CD8-positive, alpha-beta memory T cell (primary cell): ENCODE results near the gene PRDM16. TPM values are rescaled to one million over a fixed set of nuclear protein-coding genes. Genes with fewer than 3 reads are reported as not detected.

Experiments used
- CTCF ChIA-PET: fragments of 350-600 bp; sonication (Branson Sonifier 250); formaldehyde crosslinking; loops from one replicate; lab custom pipeline; 2021; ENCODE audit warnings: antibody characterized with exemption; lab: Charles Lee
- POLR2A ChIA-PET: fragments of 350-600 bp; sonication (Branson Sonifier 250); formaldehyde crosslinking; loops from one replicate; lab custom pipeline; 2021; ENCODE audit warnings: antibody characterized with exemption; lab: Charles Lee
- DNase-seq, 5 donors: peaks; one replicate each; pipeline versions ENCODE4 v3.0.0 to v3.0.0-alpha.2; 2020 to 2022; ENCODE audit warnings: mixed read lengths in 1 of 5
- H3K27ac ChIP-seq: one replicate; pipeline ENCODE4 v1.7.0; 2013; ENCODE audit warnings: low read depth, mild to moderate bottlenecking, low read length, moderate library complexity
- H3K27me3 ChIP-seq: 2 replicates; pipeline ENCODE4 v1.7.0; 2013; ENCODE audit warnings: low read length, mild to moderate bottlenecking; ENCODE audit not compliant: insufficient read depth, poor library complexity, severe bottlenecking
- H3K36me3 ChIP-seq: 2 replicates; pipeline ENCODE4 v1.7.0; 2013; ENCODE audit warnings: mild to moderate bottlenecking, low read length, moderate library complexity; ENCODE audit not compliant: insufficient read depth
- H3K4me1 ChIP-seq: 2 replicates; pipeline ENCODE4 v1.7.0; 2013; ENCODE audit warnings: mild to moderate bottlenecking, low read length, moderate library complexity; ENCODE audit not compliant: insufficient read depth
- H3K4me3 ChIP-seq: 2 replicates; pipeline ENCODE4 v1.7.0; 2013; ENCODE audit warnings: mild to moderate bottlenecking, low read length
- H3K9me3 ChIP-seq: 2 replicates; pipeline ENCODE4 v1.7.0; 2013; ENCODE audit warnings: mild to moderate bottlenecking, low read length
- H3K27ac Mint-ChIP-seq, 8 donors: one replicate each; pipeline ENCODE4 v1.8.0; 2020 to 2021; ENCODE audit warnings: mixed read lengths in 8 of 8, mild to moderate bottlenecking in 6 of 8, inconsistent platforms in 3 of 8, moderate library complexity in 3 of 8
- H3K27me3 Mint-ChIP-seq, 2 donors: one replicate each; pipeline ENCODE4 v1.8.0; 2020 to 2021; ENCODE audit warnings: mixed read lengths in 2 of 2, mild to moderate bottlenecking in 1 of 2, moderate library complexity in 1 of 2
- H3K36me3 Mint-ChIP-seq, 3 donors: one replicate each; pipeline ENCODE4 v1.8.0; 2020 to 2021; ENCODE audit warnings: mixed read lengths in 3 of 3, inconsistent platforms in 1 of 3, mild to moderate bottlenecking in 1 of 3
- H3K4me1 Mint-ChIP-seq, 3 donors: one replicate each; pipeline ENCODE4 v1.8.0; 2020 to 2021; ENCODE audit warnings: mixed read lengths in 3 of 3, inconsistent platforms in 1 of 3, mild to moderate bottlenecking in 1 of 3
- H3K4me3 Mint-ChIP-seq, 7 donors: one replicate each; pipeline ENCODE4 v1.8.0; 2020 to 2021; ENCODE audit warnings: mixed read lengths in 7 of 7, mild to moderate bottlenecking in 6 of 7, moderate library complexity in 4 of 7, inconsistent platforms in 2 of 7
- H3K9me3 Mint-ChIP-seq, 5 donors: one replicate each; pipeline ENCODE4 v1.8.0; 2020 to 2022; ENCODE audit warnings: mixed read lengths in 5 of 5, mild to moderate bottlenecking in 3 of 5, moderate library complexity in 2 of 5, inconsistent platforms in 1 of 5
- polyA plus RNA-seq: library from polyadenylated mRNA; unstranded; fragments of 300-500 nt; fragmentation: Illumina TruSeq; gene quantifications from one replicate; pipeline ENCODE4 v1.2.3, GENCODE V29; 2021
- total RNA-seq, 2 experiments: library from RNA; stranded (reverse); gene quantifications; one replicate each; pipeline ENCODE4 v1.2.3, GENCODE V29; 2021

PRDM16 gene
- total and polyA plus RNA-seq, 3 experiments from 2014 or later: not detected

DNA sequence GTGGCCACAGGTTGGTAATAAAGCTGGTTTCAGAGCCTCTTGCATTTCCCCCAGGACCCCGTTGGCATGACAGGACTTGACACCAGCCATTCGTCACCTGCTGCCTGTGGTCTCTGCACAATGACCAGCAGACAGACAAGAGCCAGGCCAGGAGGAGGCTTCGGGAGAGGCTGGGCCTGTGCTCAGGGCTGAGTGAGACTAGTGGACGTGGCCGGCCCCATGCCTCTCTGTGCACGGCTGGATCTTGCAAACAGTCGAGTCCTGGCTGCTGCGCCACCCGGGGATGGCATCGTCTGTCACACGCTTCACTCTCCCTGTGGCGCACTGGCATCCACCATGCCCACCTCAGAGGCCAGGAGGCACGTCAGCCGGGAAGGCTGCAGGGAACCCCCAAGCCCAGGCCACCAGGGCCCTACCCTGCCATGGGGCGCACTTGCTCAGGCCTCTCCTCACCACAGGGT, 208.0 kb downstream of the PRDM16 start:
- Mint-ChIP-seq H3K27me3 (no peaks in the 10 kb centered on the region), H3K27ac (no peak overlapping the region), H3K4me3 (no peak overlapping the region), H3K9me3 (no peaks in the 10 kb centered on the region), H3K4me1 (no peaks in the 10 kb centered on the region), H3K36me3 (no peaks in the 10 kb centered on the region)
- no peaks in the 10 kb centered on the region for H3K4me1 ChIP-seq
- ChIA-PET POLR2A (no interaction called here), CTCF (no interaction called here)
- H3K36me3 ChIP-seq: no peaks in the 10 kb centered on the region
- DNase-seq: no peak
- H3K4me3 ChIP-seq: no peak overlapping the region
- no peaks in the 10 kb centered on the region for H3K9me3 ChIP-seq
- H3K27me3 ChIP-seq: no peaks in the 10 kb centered on the region
- H3K27ac ChIP-seq: no peak overlapping the region

DNA sequence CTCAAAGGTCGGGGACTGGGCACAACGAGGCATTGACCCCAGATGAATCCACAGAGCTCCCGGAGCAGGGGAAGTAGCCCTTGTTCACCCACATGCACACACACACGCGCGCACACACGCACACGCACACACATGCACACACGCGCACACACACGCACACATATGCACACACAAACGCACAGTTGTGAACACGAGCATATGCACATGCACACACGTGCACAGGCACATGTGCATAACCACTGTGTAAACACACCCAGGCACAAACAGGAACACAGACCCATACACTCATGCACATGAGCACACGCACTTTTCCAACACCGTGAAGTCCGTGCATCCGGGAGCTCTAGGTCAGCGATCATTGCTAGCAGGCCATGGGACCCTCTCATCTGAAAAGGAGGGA, 208.6 kb downstream of the PRDM16 start:
- ChIA-PET CTCF (no interaction called here), POLR2A (no interaction called here)
- Histone ChIP-seq H3K4me3 (no peak overlapping the region), H3K36me3 (no peaks in the 10 kb centered on the region), H3K27ac (no peak overlapping the region), H3K4me1 (no peaks in the 10 kb centered on the region), H3K27me3 (no peaks in the 10 kb centered on the region), H3K9me3 (no peaks in the 10 kb centered on the region)
- no peaks in the 10 kb centered on the region for H3K4me1 Mint-ChIP-seq
- H3K27ac Mint-ChIP-seq: no peak overlapping the region
- H3K4me3 Mint-ChIP-seq: no peak overlapping the region
- no peak for DNase-seq
- H3K27me3 Mint-ChIP-seq: no peaks in the 10 kb centered on the region
- H3K36me3 Mint-ChIP-seq: no peaks in the 10 kb centered on the region
- H3K9me3 Mint-ChIP-seq: no peaks in the 10 kb centered on the region

DNA sequence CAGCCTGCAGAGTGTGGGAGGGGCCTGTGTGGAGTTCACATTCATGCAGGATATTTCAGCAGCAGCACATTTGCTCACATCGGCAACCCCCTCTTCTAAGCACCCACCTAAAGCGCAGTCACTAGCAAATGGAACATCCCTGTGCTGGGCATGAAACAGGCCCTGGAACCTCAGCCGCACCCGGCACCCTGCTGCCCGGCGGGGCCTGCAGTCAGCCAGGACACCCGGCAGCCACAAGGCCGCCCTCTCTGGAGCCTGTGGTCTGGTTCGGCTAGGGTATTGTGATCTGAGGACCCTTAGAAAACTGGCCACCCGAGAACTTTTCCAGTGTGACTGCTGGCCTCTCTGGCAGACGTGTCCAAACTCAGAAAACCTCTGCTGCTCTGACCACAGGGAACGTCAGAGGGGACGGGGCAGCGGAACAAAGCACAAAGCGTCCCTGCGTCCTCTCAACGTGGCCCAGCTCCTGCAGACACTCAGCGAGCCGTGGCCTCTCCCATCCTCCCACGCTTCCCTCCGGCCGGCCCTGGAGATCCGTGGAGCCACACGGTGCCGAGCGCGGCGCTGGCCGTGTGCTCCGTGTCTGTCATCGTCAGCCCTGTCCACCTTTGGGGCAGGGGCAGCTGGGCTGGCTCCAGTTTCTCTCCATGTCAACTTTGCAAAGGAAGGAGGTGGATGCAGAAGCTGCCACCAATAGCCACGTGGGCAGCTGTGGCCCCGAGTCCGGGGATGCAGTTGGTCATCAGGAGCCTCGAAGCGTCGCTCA, 209.6 kb downstream of the PRDM16 start:
- POLR2A ChIA-PET: no interaction called here
- no peaks in the 10 kb centered on the region for H3K36me3 Mint-ChIP-seq
- CTCF ChIA-PET: no interaction called here
- H3K27ac ChIP-seq: no peak overlapping the region
- H3K4me3 ChIP-seq: no peak overlapping the region
- H3K27me3 ChIP-seq: no peaks in the 10 kb centered on the region
- no peaks in the 10 kb centered on the region for H3K4me1 Mint-ChIP-seq
- no peaks in the 10 kb centered on the region for H3K9me3 ChIP-seq
- no peaks in the 10 kb centered on the region for H3K4me1 ChIP-seq
- H3K27ac Mint-ChIP-seq: no peak overlapping the region
- DNase-seq: no peak
- no peaks in the 10 kb centered on the region for H3K9me3 Mint-ChIP-seq
- H3K27me3 Mint-ChIP-seq: peaks cover 0 to 3% of the 10 kb centered on the region in 2 donors
- no peaks in the 10 kb centered on the region for H3K36me3 ChIP-seq
- H3K4me3 Mint-ChIP-seq: no peak overlapping the region

GRCh38 chr1:3279182-3279470, 210.1 kb downstream of the PRDM16 start:
- Histone ChIP-seq H3K4me1 (no peaks in the 10 kb centered on the region), H3K4me3 (no peak overlapping the region), H3K36me3 (no peaks in the 10 kb centered on the region), H3K27me3 (no peaks in the 10 kb centered on the region), H3K27ac (no peak overlapping the region), H3K9me3 (no peaks in the 10 kb centered on the region)
- H3K4me1 Mint-ChIP-seq: no peaks in the 10 kb centered on the region
- H3K27me3 Mint-ChIP-seq: peaks cover 0 to 3% of the 10 kb centered on the region in 2 donors
- H3K36me3 Mint-ChIP-seq: no peaks in the 10 kb centered on the region
- H3K9me3 Mint-ChIP-seq: no peaks in the 10 kb centered on the region
- H3K4me3 Mint-ChIP-seq: no peak overlapping the region
- H3K27ac Mint-ChIP-seq: no peak overlapping the region
- no peak for DNase-seq
- ChIA-PET CTCF (no interaction called here), POLR2A (no interaction called here)

DNA sequence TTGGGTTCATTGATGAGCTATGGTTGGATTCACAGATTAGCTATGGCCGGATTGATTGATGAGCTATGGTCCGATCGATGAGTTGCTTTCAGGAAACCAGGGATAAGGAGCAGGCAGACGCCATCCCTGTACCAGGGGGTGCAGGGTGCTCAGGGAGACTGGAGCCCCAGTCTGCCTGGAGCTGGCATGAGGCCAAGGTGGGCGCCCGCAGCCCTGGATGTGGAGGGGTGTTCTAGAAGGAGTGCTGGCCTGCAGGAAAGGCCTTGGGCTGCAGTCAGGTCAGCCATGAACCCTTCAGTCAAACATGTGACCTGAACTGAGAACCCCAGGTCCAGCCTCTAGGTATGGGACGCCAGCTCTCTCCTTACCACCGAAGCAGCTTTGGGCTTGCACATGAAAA, 212.7 kb downstream of the PRDM16 start:
- H3K27me3 ChIP-seq: no peaks in the 10 kb centered on the region
- no peak for DNase-seq
- no peaks in the 10 kb centered on the region for H3K36me3 Mint-ChIP-seq
- H3K27ac Mint-ChIP-seq: no peak overlapping the region
- H3K27ac ChIP-seq: no peak overlapping the region
- no peak overlapping the region for H3K4me3 ChIP-seq
- no peaks in the 10 kb centered on the region for H3K9me3 Mint-ChIP-seq
- CTCF ChIA-PET: no interaction called here
- no peaks in the 10 kb centered on the region for H3K36me3 ChIP-seq
- no peaks in the 10 kb centered on the region for H3K4me1 Mint-ChIP-seq
- no peaks in the 10 kb centered on the region for H3K4me1 ChIP-seq
- no peaks in the 10 kb centered on the region for H3K9me3 ChIP-seq
- no peak overlapping the region for H3K4me3 Mint-ChIP-seq
- POLR2A ChIA-PET: no interaction called here
- peaks cover 0 to 3% of the 10 kb centered on the region in 2 donors for H3K27me3 Mint-ChIP-seq

- ChIA-PET POLR2A (no interaction called here), CTCF (no interaction called here)
- no peaks in the 10 kb centered on the region for H3K4me1 Mint-ChIP-seq
- no peak overlapping the region for H3K4me3 Mint-ChIP-seq
- Histone ChIP-seq H3K36me3 (no peaks in the 10 kb centered on the region), H3K27me3 (no peaks in the 10 kb centered on the region), H3K4me3 (no peak overlapping the region), H3K9me3 (no peaks in the 10 kb centered on the region), H3K27ac (no peak overlapping the region), H3K4me1 (no peaks in the 10 kb centered on the region)
- no peaks in the 10 kb centered on the region for H3K36me3 Mint-ChIP-seq
- H3K9me3 Mint-ChIP-seq: no peaks in the 10 kb centered on the region
- no peak overlapping the region for H3K27ac Mint-ChIP-seq
- no peak for DNase-seq
- H3K27me3 Mint-ChIP-seq: peaks cover 0 to 3% of the 10 kb centered on the region in 2 donors
Observed at GRCh38 chr1:3282186-3282585, 213.2 kb downstream of the PRDM16 start.

GRCh38 chr1:3282656-3283430, 213.8 kb downstream of the PRDM16 start:
- Mint-ChIP-seq H3K27ac (no peak overlapping the region), H3K9me3 (no peaks in the 10 kb centered on the region), H3K4me3 (no peak overlapping the region), H3K4me1 (no peaks in the 10 kb centered on the region), H3K27me3 (peaks cover 0 to 3% of the 10 kb centered on the region in 2 donors), H3K36me3 (no peaks in the 10 kb centered on the region)
- no peaks in the 10 kb centered on the region for H3K27me3 ChIP-seq
- no peak overlapping the region for H3K4me3 ChIP-seq
- CTCF ChIA-PET: no interaction called here
- POLR2A ChIA-PET: no interaction called here
- no peaks in the 10 kb centered on the region for H3K4me1 ChIP-seq
- H3K36me3 ChIP-seq: no peaks in the 10 kb centered on the region
- no peak for DNase-seq
- no peaks in the 10 kb centered on the region for H3K9me3 ChIP-seq
- no peak overlapping the region for H3K27ac ChIP-seq

DNA sequence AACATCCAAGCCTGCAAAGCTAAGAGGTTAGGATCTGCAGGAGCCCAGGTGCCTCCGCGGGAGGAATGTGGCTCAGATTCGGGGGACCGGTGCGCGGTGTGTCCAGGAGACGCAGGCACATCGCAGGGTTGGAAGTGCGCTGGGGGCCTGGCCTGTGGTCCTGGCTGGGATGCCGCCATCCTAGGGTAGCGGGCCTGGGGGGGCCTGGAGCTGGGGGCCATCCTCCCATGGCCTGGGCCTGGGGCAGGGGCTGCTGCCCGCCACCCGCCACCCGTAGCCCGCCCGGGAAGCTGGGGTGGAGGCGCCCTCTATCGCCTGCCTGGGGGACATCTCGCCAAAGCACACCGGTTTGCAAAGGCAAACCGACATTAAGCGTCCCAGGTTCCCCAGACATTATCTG, 214.8 kb downstream of the PRDM16 start:
- DNase-seq: no peak
- no peaks in the 10 kb centered on the region for H3K36me3 Mint-ChIP-seq
- POLR2A ChIA-PET: no interaction called here
- no peak overlapping the region for H3K27ac Mint-ChIP-seq
- H3K9me3 Mint-ChIP-seq: no peaks in the 10 kb centered on the region
- Histone ChIP-seq H3K27ac (no peak overlapping the region), H3K4me3 (no peak overlapping the region), H3K27me3 (no peaks in the 10 kb centered on the region), H3K4me1 (no peaks in the 10 kb centered on the region), H3K36me3 (no peaks in the 10 kb centered on the region), H3K9me3 (no peaks in the 10 kb centered on the region)
- H3K4me1 Mint-ChIP-seq: no peaks in the 10 kb centered on the region
- H3K4me3 Mint-ChIP-seq: no peak overlapping the region
- peaks cover 0 to 3% of the 10 kb centered on the region in 2 donors for H3K27me3 Mint-ChIP-seq
- CTCF ChIA-PET: no interaction called here
